ENCODE results near the gene MED9. TPM values are rescaled to one million over a fixed set of nuclear protein-coding genes. Genes with fewer than 3 reads are reported as not detected.

The MED9 gene
- total RNA-seq, 4 donors from 2014 or later: 6.5 to 16.6 (median 13.5) TPM

DNA sequence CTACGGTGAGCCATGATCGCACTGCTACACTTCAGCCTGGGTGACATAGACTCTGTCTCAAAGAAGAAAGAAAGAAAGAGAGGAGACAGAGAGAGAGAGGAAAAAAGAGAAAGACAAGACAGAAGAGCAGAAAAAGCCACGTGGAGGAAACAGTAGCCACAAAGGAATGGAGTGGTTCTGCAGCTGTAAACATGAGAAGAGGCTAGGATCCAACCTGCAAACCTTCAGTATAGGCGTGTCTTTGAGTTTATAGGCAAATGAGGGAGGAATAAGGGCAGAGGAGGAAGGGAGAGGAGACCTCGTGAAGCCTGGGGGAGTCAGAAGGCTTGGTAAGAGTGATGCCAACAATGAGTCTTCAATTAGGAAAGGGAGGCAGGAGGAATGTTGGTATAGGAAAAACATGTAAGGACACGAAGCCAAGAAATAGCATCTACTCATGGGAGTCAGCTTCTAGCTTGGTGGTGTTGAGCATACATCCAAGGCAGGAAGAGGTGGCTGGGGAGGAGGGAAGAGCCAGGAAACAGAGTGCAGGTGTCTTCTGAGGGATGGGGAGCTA is 3.9 kb downstream of the MED9 start:
- TF ChIP-seq, protein P1, sequence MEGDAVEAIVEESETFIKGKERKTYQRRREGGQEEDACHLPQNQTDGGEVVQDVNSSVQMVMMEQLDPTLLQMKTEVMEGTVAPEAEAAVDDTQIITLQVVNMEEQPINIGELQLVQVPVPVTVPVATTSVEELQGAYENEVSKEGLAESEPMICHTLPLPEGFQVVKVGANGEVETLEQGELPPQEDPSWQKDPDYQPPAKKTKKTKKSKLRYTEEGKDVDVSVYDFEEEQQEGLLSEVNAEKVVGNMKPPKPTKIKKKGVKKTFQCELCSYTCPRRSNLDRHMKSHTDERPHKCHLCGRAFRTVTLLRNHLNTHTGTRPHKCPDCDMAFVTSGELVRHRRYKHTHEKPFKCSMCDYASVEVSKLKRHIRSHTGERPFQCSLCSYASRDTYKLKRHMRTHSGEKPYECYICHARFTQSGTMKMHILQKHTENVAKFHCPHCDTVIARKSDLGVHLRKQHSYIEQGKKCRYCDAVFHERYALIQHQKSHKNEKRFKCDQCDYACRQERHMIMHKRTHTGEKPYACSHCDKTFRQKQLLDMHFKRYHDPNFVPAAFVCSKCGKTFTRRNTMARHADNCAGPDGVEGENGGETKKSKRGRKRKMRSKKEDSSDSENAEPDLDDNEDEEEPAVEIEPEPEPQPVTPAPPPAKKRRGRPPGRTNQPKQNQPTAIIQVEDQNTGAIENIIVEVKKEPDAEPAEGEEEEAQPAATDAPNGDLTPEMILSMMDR (IDR thresholded peaks at IDR 0.05; ENCODE audit: low read depth): no peak

DNA sequence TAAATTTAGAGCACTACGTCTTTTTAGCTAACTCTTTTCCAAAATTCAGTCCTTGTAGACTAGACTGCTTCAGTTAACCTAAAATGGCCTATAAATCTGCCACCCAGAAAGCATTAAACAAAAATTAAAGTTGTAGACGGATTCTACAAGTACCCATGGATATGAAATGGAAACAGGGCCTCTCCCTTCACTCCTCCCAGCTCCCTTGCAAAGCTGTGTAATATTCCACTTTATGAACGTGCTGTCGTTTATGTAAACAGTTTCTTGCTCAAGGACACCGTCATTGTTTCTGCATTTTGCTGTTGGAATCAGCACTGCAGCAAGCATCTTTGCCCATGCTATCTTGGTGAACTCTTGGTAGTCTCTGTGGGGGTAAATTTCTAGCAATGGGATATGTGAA is 5.1 kb downstream of the MED9 start:
- TF ChIP-seq, protein P1 (IDR thresholded peaks at IDR 0.05; ENCODE audit: low read depth): no peak

DNA sequence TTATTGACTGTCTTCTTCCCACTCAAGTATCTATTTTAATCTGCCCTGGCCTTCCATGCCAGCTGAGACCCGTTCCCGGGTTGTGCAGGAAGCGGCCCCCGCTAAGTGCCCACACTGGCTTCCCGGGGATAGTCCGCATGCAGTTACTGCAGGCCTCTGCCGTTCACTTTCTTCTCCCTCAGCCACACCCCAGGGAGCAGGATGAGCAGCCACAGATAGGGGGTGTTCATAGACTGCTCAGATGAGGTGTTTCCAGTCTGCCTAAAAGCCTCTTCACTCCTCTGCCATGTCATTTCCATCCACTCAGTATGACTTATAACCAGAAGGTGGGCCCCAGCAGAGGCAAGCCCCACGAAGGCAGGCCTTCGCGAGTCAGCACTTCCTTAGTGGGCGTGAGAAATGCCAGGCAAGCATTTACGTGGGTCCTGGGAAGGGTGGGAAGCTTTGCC is 7.7 kb downstream of the MED9 start:
- TF ChIP-seq, protein P1 (IDR thresholded peaks at IDR 0.05; ENCODE audit: low read depth): no peak

DNA sequence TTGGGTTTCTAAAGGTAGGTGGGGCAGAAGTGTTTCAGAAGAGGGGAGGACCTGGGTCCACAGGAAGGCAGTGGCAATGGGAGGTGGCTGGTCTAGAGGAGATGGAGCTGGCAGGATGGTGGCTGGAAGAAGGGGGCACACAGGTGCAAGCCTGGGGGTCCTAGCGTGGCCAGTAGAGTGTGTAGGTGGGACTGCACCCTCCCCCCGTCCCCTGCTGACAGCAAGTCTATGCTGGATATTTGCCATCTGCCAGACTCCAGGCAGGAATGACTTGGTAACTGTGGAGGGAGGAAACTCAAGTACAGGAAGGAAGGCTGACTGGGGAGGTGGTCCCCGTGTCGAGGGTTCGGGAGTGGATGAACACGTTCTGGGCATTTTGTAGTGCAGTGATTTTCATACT is 8.6 kb downstream of the MED9 start:
- TF ChIP-seq, protein P1 (IDR thresholded peaks at IDR 0.05; ENCODE audit: low read depth): no peak

DNA sequence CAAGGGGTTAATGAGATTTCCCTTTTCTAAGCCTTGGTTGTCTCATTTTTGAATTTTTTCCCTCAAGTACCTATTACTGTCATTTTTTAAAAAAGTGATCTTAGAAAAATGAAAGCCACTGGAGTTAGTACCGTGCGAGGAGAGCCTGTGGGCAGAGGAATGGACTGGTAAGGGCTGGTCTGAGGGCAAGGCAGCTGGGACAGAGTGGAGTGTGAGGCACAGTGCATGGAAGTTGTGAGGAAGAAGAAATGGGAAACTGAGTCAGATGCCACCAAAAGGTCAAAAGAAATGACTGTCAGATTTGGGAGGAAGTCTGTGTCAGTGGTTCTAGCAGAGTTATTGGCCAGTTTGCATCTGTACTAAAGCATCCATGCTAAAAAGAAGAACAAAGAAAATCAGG is 11.2 kb downstream of the MED9 start:
- TF ChIP-seq, protein P1 (IDR thresholded peaks at IDR 0.05; ENCODE audit: low read depth): no peak

DNA sequence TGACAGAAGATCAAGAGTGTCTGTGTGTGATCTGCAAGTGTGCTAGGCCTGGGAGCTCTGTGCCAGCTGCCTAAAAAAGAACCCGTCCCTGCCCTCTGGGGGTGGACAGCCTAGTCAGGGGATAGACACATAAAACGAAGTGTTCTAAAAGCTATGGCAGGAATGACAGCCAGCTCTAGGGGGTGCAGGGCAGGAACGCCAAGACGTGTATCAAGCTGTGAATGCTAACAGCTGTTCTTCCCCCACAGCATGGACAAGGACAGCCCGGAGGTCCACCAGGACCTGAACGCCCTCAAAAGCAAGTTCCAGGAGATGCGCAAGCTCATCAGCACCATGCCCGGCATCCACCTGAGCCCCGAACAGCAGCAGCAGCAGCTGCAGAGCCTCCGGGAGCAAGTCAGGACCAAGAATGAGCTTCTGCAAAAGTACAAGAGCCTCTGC is 14.3 kb downstream of the MED9 start:
- TF ChIP-seq, protein P1 (IDR thresholded peaks at IDR 0.05; ENCODE audit: low read depth): no peak

DNA sequence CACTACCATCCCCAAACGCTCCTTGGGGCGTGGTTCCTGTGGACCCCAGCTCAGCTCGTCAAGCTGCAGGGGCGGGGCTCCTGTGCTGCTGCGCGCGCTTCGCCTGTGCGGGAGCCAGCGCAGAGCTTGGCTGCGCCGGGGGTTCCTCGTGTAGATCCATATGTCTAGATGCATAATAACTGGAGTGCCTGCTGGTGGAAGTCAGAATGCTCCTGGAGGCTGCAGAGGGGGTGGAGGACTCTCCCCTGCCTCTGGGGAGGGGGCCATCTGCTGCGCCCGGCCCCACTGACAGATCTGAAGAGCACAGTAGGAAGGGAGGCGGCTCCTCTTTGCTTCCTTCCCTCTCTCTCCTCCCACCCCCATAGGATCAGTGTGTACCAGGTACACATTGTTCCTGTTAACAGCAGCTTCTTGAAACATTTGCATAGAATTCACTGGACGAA is 14.8 kb downstream of the MED9 start:
- TF ChIP-seq, protein P1 (IDR thresholded peaks at IDR 0.05; ENCODE audit: low read depth): no peak

All from subcutaneous adipose tissue (tissue), 4 donors.